Activated CD4-positive, alpha-beta T cell treated with anti-CD3 and anti-CD28 coated beads for 4 hours (primary cell): Measurements from ENCODE around the gene ST3GAL2.
"Not testable (repeated sequence)": the region's sequence is repeated elsewhere in the genome, so short reads cannot be mapped to it uniquely, and the experiment has no call there.

ENCODE experiments used
- DNase-seq, 2 donors: peaks; one replicate each; pipeline ENCODE4 v3.0.0-alpha.2; 2020

Gene ST3GAL2

DNA sequence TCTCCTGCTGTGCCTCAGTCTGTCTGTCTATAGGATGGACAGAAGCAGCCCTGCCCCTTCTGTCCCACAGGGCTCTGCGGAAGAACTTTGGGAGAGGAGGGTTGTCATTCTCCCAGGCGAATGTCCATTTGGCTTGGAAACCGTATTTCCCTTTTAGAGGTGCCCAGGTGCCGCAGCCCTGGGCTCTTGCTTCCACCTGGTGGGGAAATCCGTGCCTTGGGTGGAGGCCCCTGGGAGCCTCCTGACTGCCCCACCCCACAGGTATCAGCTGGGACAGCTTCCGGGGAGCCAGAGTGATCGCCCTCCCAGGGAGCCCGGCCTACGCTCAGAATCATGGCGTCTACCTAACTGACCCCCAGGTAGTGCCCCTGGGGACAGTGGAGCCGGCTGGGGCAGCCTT, 28.2 kb upstream of the ST3GAL2 start:
- no peak for DNase-seq

DNA sequence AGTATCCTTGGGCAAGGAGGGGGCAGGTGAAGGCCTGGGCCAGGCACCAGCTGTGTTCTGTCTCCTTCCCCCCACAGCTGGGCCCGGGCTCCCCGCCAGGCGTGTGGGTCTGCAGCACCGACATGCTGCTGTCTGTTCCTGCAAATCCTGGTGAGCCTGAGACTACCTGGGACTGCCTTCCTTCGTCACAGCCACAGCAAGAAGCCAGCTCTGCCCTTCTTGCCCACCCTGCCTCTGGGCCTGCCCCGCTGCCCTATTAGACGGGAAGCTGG, 27.8 kb upstream of the ST3GAL2 start:
- no peak for DNase-seq

DNA sequence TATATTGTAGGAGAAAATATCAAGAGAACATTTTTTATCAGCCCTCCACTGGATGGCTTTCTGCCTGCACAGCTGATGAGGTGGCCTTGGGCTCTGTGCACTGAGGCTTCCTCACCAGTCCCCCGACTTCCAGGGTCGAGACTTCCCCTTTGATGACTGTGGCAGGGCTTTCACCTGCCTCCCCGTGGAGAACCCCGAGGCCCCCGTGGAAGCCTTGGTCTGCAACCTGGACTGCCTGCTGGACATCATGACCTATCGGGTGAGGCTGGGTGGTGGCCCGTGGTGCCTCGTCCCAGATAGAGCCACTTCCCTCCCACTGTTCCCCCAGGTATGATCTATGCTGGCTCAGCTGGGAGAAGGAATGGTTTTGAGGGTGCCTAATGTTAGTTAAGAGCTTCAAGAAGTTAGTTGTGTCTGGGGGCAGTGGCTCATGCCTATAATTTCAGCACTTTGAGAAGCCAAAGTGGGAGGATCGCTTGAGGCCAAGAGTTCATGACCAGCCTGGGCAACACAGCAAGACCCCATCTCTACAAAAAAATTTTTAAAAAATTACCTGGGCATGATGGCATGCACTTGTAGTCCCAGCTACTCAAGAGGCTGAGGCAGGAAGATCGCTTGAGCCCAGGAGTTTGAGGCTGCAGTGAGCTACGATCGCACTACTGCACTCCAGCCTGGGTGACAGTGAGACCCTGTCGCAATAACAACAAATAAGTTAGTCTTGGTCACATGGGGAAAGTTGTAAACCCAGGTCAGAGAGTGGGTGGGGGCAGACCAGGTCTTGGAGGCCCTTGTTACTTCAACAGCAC, 27.3 kb upstream of the ST3GAL2 start:
- no peak for DNase-seq

DNA sequence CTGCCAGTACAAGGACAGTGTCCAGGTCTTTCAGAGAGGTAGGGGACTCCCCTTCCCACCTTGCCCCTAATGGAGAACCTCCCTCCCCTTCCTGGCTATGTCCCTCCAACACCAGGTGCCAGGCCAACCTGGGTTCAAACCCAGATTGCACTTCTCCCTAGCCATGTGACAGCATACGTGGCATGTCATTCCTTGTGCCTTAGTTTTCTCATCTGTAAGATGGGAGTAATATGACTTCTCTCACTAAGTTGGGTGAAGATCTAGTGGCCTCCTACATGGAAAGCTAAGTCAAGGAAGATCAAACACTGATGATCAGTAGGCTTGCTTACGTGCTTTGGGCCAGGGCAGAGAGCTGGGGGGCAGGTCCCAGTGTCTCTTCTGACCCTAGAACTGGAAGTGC, 24.3 kb upstream of the ST3GAL2 start:
- DNase-seq, result no peak

DNA sequence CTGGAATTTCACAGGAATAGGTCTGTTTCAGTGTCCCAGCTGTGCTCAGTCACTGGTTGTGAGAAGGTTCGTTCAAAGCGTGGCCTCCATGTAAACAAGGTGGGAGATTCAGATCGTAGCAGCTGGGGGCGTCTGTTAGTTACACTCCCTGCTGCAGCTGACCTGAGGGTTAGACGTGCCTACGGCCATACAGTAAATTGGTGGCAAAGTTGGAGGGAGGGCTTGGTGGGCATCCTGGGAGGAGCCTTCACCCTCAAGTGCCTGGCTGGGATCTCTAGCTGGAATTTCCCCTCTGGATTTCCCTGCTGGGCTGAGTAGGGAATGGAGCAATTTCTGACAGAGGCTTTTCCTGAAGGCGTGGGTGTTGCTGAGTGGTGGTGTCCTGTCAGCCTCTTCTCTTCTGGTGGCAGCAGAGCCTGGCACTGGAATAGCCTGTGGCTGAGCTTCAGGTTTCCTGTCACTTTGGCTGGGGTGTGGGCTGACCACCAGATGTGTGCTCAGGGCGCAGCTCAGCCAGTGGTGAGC, 21.9 kb upstream of the ST3GAL2 start:
- DNase-seq, result no peak

DNA sequence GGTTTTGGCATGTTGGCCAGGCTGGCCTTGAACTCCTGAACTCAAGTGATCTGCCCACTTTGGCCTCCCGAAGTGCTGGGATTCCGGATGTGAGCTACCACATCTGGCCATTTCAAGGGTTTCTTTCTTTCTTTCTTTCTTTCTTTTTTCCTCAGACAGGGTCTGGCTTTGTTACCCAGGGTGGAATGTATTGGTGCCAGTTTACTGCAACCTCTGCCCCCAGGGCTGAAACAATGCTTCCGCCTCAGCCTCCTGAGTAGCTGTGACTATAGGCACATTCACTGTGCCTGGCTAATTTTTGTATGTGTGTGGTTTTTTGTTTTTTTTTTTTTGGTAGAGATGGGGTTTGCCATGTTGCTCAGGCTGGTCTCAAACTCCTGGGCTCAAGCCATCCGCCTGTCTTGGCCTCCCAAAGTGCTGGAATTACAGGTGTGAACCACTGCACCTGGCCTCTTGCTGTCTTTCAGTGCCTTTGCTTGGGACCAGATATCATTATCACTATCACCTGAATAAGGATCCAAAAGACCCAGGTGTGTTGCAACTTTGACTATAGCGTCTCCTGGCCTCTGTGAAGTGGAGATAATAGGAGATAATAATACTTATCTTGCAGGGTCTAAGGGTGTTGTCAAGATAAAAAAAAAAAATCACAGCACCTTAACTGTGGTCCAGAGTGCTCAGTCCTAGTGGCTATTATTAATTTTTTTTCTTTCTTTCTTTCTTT, 18.7 kb upstream of the ST3GAL2 start:
- no peak for DNase-seq

- no peak for DNase-seq
Observed at GRCh38 chr16:70455910-70456309, 17.0 kb upstream of the ST3GAL2 start.

GRCh38 chr16:70454222-70455034, 15.5 kb upstream of the ST3GAL2 start, which contains the start of gene FCSK:
Gene FCSK, plus strand, starts transcription at chr16:70454595. Its CDS starts 8,596 bp downstream, at chr16:70463191.
- peak; percentile 63 to 71 for DNase-seq

DNA sequence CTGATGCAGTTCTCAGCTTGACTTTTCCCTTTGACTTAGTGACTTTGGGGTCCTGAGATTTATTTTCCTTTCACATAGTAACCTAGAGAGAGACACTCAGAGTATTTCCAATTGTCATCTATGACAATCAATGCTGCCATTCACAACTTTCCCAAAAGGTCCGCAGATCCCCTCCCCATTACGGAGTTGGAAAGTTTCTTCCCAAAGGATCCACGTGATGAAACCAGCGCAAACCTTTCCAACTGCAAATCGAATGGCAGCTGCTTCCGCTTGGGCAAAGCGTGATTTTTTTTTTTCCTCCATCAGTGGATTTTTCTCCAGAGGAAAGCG, 15.0 kb upstream of the ST3GAL2 start:
- no peak for DNase-seq

- no peak for DNase-seq
Observed at GRCh38 chr16:70453117-70453891, 14.4 kb upstream of the ST3GAL2 start.

DNA sequence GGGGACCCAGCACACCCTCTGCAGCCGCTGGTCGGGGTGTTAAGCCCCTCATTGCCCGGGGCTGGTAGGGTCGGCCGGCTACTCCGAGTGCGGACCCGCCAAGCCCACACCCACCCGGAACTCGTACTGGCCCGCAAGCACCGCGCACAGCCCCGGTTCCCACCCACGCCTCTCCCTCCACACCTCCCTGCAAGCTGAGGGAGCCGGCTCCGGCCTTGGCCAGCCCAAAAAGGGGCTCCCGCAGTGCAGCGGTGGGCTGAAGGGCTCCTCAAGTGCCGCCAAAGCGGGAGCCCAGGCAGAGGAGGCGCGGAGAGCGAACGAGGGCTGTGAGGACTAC, 12.1 kb upstream of the ST3GAL2 start:
- not testable (repeated sequence) for DNase-seq

- not testable (repeated sequence) for DNase-seq
Observed at GRCh38 chr16:70450142-70451003, 11.5 kb upstream of the ST3GAL2 start.

DNA sequence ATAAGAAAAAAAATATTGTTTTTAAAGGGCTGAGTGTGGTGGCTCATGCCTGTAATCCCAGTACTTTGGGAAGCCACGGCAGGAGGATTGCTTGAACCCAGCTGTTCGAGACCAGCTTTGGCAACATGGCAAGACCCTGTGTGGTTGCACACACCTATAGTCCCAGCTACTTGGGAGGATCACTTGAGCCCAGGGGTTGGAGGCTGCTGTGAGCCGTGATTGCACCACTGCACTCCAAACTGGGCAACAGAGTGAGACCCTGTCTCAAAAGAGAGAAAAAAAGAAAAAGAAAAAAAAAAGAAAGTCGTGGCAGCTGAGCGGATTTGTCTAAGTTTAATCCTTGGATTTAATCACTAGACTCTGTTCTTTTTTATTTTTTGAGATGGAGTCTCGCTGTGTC, 9.2 kb upstream of the ST3GAL2 start:
- no peak for DNase-seq

DNA sequence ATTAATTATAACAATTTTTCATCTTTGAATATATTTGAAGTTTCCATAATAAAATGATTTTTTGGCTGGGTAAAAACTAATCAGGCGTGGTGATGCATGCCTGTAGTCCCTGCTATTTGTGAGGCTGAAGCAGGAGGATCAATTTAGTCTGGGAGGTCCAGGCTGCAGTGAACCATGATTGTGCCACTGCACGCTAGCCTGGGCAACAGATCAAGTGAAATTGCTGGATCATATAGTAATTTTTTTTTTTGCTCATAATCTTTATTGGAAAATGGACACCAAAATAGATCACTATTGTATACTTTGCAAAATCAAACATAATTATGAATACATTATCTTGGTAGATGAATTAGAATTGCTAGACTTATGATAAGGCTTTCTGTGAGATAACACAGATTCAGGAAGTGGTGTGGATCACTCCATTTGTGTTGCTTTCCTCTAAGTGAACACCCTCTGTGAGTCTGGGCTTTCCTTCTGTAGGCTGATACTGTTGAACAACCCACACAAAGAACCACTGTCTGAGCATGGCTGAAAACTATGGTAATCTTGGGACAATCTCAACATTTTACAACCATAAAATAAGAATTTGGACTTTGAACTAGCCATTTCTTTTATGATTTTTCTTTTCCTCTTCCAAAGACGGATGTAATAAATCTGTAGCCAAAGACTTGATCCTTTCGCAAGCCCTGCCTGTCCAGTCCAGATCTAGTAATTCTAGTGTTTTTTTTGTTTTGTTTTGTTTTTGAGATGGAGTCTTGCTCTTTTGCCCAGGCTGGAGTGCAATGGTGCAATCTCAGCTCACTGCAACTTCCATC, 5.6 kb upstream of the ST3GAL2 start:
- no peak for DNase-seq

DNA sequence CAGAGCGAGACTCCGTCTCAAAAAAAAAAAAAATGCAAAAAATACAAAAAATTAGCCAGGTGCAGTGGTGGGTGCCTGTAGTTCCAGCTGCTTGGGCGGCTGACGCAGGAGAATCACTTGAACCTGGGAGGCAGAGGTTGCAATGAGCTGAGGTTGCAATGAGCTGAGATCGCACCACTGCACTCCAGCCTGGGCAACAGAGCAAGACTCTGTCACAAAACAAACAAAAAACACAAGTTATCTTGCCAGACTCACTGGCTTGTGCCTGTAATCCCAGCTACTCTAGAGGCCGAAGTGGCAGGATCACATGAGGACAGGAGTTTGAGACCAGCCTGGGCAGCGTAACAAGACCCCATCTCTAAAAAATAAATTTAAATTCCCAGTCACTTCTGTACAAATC, 3.4 kb upstream of the ST3GAL2 start:
- DNase-seq, result no peak

DNA sequence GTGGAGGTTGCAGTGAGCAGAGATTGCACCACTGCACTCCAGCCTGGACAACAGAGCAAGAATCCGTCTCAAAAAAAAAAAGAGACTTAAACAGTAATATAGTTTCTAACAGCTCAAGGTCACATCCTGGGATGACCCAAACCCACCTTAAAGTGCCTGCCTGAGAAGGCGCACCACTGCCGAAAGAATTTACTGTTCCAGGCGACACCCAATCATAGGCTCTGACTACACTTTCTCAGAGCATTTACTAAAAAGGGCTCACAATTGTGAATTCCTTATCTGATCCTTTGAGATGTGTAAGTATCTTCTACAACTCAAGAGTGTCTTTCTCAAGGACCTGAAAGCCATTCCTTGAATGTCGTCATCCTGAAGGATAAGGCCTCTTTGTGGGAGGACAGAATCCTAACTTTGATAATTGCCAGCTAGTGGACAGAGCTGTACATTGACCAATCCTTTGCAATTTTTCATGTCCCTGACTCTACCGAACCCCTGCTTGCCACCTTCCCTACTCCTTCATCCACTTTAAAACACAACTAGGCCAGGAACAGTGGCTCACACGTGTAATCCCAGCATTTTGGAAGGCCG, 2.6 kb upstream of the ST3GAL2 start:
- no peak for DNase-seq

GRCh38 chr16:70440009-70440692, 1.3 kb upstream of the ST3GAL2 start:
- no peak for DNase-seq

- DNase-seq, result no peak
Observed at GRCh38 chr16:70438585-70438968, 323 bp downstream of the ST3GAL2 start.

- no peak for DNase-seq
Observed at GRCh38 chr16:70437582-70438557, 1.0 kb downstream of the ST3GAL2 start.
